Tibial artery (tissue), 4 donors: Measurements from ENCODE around the gene RHOA.
"Not testable (repeated sequence)": the region's sequence is repeated elsewhere in the genome, so short reads cannot be mapped to it uniquely, and the experiment has no call there.

Source experiments
- DNase-seq, 2 donors: peaks; one replicate each; pipeline ENCODE4 v3.0.0-alpha.2; 2019
- H3K27ac ChIP-seq, 2 donors: fragments of 200-600 bp; sonication (generic) in 1 of 2; 1 replicate in 1 of 2; 2 replicates in 1 of 2; pipeline ENCODE4 v1.5.1; 2018 to 2019; ENCODE audit warnings: mild to moderate bottlenecking in 1 of 2
- H3K27me3 ChIP-seq, 2 donors: fragments of 200-600 bp; sonication (generic) in 1 of 2; one replicate each; pipeline versions ENCODE4 v1.5.1 to v1.6.0; 2016 to 2019
- H3K36me3 ChIP-seq, 3 donors: fragments of 200-600 bp; sonication (generic) in 2 of 3; one replicate each; pipeline ENCODE4 v1.5.1; 2016 to 2019; ENCODE audit warnings: mild to moderate bottlenecking in 2 of 3
- H3K4me1 ChIP-seq, 4 donors: fragments of 200-600 bp; sonication (generic) in 2 of 4; 1 replicate in 3 of 4; 2 replicates in 1 of 4; pipeline ENCODE4 v1.5.1; 2016 to 2019
- H3K4me3 ChIP-seq, 2 donors: fragments of 200-600 bp; sonication (generic) in 1 of 2; 1 replicate in 1 of 2; 2 replicates in 1 of 2; pipeline ENCODE4 v1.5.1; 2018 to 2019; ENCODE audit warnings: mild to moderate bottlenecking in 2 of 2
- H3K9me3 ChIP-seq, 3 donors: fragments of 200-600 bp; sonication (generic) in 1 of 3; one replicate each; pipeline ENCODE4 v1.5.1; 2016 to 2019
- CTCF ChIP-seq, 2 experiments: fragments of 200-600 bp in 1 of 2; fragments of 450-650 bp in 1 of 2; IDR thresholded peaks; one replicate each; pipeline ENCODE4 v1.5.1; 2017 to 2019; ENCODE audit warnings: antibody characterized with exemption in 2 of 2, mild to moderate bottlenecking in 1 of 2, moderate library complexity in 1 of 2
- intact Hi-C: fragments of 100-400 bp; cut with DNase I; formaldehyde crosslinking; loops from one replicate; pipeline ENCODE4 v1.15.0; 2023; ENCODE audit warnings: low total_unique reads

Gene RHOA

GRCh38 chr3:49410846-49411534 lies 786 bp downstream of the RHOA start:
- Histone ChIP-seq H3K36me3 (peaks cover 4 to 16% (median 6%) of the 10 kb centered on the region in 3 donors), H3K27me3 (no peaks in the 10 kb centered on the region), H3K4me1 (peaks cover 0 to 78% (median 54%) of the 10 kb centered on the region in 4 donors), H3K4me3 (peak overlapping the region; percentile 85 to 90), H3K27ac (peak overlapping the region; percentile 96 to 99), H3K9me3 (no peaks in the 10 kb centered on the region)
- TF ChIP-seq CTCF (IDR thresholded peaks at IDR 0.05) = no peak
- DNase-seq = no peak
- intact Hi-C loops = no loop called here

- Histone ChIP-seq H3K27me3 (no peaks in the 10 kb centered on the region), H3K4me3 (peak overlapping the region; percentile 85 to 90), H3K27ac (peak overlapping the region; percentile 96 to 99), H3K9me3 (no peaks in the 10 kb centered on the region), H3K4me1 (peaks cover 0 to 80% (median 56%) of the 10 kb centered on the region in 4 donors), H3K36me3 (peaks cover 3 to 9% (median 4%) of the 10 kb centered on the region in 3 donors)
- intact Hi-C loops = no loop called here
- no peak for DNase-seq
- TF ChIP-seq CTCF (IDR thresholded peaks at IDR 0.05) = no peak
These were observed 1.5 kb downstream of the RHOA start for GRCh38 chr3:49410066-49410845.

- intact Hi-C loops = loop anchor here (10.0 kb wide), 1 partner anchor 52 kb away; the partner anchor contains the start of gene GPX1
- Histone ChIP-seq H3K4me1 (peaks cover 0 to 77% (median 41%) of the 10 kb centered on the region in 4 donors), H3K36me3 (peaks cover 0 to 8% (median 6%) of the 10 kb centered on the region in 3 donors), H3K4me3 (no peak overlapping the region), H3K27me3 (no peaks in the 10 kb centered on the region), H3K9me3 (no peaks in the 10 kb centered on the region), H3K27ac (peak overlapping the region; percentile 55 to 96)
- DNase-seq = no peak
- no peak for TF ChIP-seq CTCF (IDR thresholded peaks at IDR 0.05)
These were observed 4.9 kb downstream of the RHOA start for GRCh38 chr3:49406571-49407565.

GRCh38 chr3:49405570-49405969 lies 6.2 kb downstream of the RHOA start:
- H3K27me3 ChIP-seq, DNase-seq, H3K9me3 ChIP-seq, H3K36me3 ChIP-seq: not testable (repeated sequence)
- intact Hi-C loops = loop anchor here (10.0 kb wide), 1 partner anchor 51 kb away; the partner anchor contains the start of gene GPX1
- Histone ChIP-seq H3K27ac (peak overlapping the region; percentile 55 to 96), H3K4me3 (peak overlapping the region in 1 of 2 donors; percentile 11), H3K4me1 (peaks cover 0 to 87% (median 42%) of the 10 kb centered on the region in 4 donors)

GRCh38 chr3:49403891-49404290 lies 7.9 kb downstream of the RHOA start:
- Histone ChIP-seq H3K27me3 (no peaks in the 10 kb centered on the region), H3K36me3 (peaks cover 0 to 8% (median 6%) of the 10 kb centered on the region in 3 donors), H3K4me3 (no peak overlapping the region), H3K9me3 (no peaks in the 10 kb centered on the region), H3K27ac (no peak overlapping the region), H3K4me1 (peaks cover 0 to 86% (median 36%) of the 10 kb centered on the region in 4 donors)
- no peak for DNase-seq
- intact Hi-C loops = loop anchor here (10.0 kb wide), 1 partner anchor 49 kb away; the partner anchor contains the start of gene GPX1
- no peak for TF ChIP-seq CTCF (IDR thresholded peaks at IDR 0.05)
